ENCODE results near the gene MYBPH. TPM values are rescaled to one million over a fixed set of nuclear protein-coding genes. Genes with fewer than 3 reads are reported as not detected.

Gene MYBPH
- polyA plus RNA-seq, 3 donors = 0.08 to 0.34 TPM; not detected in 1

DNA sequence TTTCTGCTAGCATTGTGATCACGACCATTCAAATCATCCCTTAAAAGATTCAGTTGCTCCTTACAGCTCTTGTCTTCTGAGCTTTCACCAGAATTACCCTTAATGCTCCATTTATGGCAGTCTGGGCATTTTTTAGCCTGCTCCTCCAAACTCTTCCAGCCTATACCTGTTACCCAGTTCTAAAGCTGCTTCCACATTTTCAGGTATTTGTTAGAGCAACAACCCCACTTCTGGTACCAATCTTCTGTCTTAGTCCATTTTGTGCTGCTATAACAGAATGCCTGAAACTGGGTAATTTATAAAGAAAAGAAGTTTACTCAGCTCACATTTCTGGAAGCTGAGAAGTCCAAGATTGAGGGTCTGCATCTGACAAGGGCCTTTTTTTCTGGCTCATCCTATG lies 17.2 kb downstream of the MYBPH start:
- no peak overlapping the region for H3K27ac ChIP-seq (ENCODE audit: low read depth, low read length)
- WGBS, 3 donors = 81 to 88% (median 82%) methylated on average over 1 of the region's 1 CpG

DNA sequence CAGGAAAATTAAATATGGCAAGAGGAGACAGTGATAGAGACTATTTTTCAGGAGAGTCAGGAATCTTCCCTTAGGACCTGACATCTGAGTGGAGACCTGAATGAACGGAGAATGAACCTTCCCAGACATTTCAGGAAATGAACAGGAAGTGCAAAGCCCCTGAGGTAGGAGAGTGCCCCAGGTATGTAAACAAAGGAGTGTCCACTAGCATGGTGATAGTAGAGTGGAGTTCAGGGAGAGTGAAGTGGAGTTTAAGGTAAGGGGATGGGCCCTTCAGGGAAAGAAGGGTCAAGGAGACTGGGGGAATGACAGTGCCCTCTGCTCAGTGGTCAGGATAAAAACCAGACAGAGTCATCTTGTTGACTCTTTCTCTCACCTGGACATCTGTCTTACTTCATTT lies 19.3 kb downstream of the MYBPH start:
- 67 to 81% (median 77%) methylated on average over 1 of the region's 1 CpG for WGBS, 3 donors
- H3K27ac ChIP-seq (ENCODE audit: low read depth, low read length) = no peak overlapping the region

DNA sequence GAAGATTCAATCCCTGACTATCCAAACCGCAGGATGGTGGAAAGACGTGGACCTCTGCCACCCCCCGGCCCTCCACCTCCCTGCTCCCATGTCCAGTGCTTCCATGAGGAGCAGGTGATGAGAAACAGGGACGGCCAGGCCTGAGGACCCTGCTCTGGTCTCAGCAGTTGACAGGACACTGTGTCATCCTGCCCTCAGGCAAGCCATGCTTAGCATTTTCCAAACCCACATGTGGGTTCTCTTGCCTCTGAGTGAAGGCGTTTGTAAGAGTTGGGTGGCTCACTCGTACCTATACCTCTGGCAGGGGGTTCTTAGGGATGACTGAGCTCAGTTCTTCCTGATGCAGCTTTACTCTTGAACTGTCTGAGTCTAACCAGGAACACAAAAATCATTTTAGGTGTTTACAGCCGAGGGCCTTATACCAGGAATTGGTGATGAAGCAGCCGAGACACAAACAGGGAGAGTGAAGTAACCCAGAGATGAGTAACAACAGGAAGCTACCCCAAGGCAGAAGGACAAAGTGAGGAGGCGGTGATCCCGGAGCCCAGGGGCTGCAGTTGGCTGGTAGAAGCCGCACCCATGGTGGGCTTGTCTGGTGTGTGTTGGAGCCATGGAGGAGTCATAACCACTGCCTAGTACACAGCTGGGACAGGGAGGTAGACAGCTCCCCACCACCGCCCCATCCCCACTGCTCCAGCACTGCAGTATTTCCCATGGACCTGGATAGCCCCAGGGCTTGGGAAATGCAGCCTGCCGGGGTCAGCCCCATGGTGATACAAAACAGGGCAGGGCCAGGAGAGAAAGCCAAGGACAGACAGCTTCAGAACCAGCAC lies 21.4 kb downstream of the MYBPH start:
- no peak overlapping the region for H3K27ac ChIP-seq (ENCODE audit: low read depth, low read length)
- 74 to 80% (median 76%) methylated on average over 13 of the region's 13 CpGs for WGBS, 3 donors

- no peak overlapping the region for H3K27ac ChIP-seq (ENCODE audit: low read depth, low read length)
- 73 to 77% (median 76%) methylated on average over 9 of the region's 9 CpGs for WGBS, 3 donors
Measured at GRCh38 chr1:203153051-203153988, 22.3 kb downstream of the MYBPH start.

DNA sequence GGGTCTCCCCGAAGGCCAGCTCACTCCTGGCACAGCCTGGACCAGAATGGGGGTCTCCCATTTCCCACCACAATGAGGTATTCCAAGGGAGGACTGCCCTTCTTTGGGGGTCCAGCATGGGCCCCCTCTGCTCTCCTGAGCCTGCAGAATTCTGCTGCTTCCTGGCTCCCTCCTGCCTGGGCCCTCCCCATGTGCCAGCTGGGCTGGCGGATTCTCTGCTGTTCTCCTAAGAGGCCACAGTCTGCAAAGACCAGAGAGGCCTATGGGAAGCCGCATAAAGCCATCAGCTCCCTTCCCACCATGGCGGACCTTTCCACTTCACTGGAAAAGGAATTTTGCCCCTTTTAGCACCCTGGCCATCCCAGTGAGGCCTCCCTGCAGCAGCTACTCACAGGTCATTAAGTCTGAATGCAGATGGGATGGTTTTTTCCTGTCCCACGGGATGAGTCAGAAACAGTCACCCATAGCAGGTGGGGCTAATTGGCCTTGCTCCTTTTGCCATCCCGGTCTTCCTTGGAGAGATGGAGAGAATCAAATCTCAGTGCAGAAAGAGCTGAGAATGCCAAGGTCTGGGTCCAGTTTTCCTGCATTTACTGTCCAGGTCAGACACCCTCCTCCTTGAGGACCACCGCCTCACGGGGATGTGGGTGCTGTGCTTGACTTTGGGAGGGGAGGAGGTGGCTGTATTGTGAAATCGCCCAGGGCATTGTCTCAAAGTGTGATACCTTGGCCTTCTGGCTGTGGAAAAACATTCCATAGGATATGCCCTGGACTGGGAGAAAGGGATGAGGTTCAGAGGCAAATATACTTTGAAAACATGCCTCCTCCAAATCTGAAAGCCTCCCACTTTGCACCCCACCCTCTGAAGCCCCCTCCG lies 23.2 kb downstream of the MYBPH start:
- H3K27ac ChIP-seq (ENCODE audit: low read depth, low read length) = no peak overlapping the region
- 74 to 86% (median 83%) methylated on average over 9 to 10 of the region's 10 CpGs for WGBS, 3 donors

DNA sequence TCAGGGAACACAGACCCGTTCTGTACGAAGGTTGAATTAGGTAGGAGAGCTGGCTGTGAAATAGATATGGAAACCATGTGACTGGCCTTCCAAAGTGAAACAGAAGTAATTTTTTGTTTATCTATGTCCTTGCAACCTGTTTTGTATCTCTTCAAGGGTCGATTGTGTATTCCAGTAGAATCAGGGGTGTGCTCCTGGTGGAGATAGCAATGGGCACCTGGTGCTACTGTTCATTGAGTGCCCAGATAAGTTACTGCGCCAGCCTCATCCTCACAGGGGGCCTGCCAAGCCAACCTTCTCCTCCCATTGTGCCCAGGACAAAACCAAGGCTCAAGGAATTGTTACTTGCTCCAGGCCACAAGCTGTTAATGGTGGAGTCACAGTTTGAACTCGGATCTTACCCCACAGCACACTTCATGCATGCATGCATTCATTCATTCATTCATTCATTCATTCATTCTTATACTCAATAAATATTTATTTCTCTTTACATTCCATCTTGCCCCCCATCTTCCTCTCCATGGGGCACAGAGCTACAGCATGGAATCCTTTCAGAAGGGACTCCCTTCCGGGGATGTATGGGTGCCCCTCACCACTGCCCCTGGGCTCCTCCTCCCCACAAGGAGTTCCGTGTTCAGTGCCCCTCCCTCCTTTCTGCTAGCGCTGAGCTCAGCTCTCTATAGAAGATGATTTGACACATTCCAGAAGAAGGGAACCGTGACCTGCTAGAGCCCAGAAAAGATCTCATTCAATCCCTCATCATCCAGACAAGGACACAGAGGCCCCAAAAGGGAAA lies 24.1 kb downstream of the MYBPH start:
- WGBS, 3 donors = 52 to 78% (median 76%) methylated on average over 9 of the region's 9 CpGs
- H3K27ac ChIP-seq (ENCODE audit: low read depth, low read length) = no peak overlapping the region

GRCh38 chr1:203150511-203151297 lies 24.9 kb downstream of the MYBPH start:
- H3K27ac ChIP-seq (ENCODE audit: low read depth, low read length) = no peak overlapping the region
- WGBS, 3 donors = 67 to 83% (median 68%) methylated on average over 9 of the region's 9 CpGs

DNA sequence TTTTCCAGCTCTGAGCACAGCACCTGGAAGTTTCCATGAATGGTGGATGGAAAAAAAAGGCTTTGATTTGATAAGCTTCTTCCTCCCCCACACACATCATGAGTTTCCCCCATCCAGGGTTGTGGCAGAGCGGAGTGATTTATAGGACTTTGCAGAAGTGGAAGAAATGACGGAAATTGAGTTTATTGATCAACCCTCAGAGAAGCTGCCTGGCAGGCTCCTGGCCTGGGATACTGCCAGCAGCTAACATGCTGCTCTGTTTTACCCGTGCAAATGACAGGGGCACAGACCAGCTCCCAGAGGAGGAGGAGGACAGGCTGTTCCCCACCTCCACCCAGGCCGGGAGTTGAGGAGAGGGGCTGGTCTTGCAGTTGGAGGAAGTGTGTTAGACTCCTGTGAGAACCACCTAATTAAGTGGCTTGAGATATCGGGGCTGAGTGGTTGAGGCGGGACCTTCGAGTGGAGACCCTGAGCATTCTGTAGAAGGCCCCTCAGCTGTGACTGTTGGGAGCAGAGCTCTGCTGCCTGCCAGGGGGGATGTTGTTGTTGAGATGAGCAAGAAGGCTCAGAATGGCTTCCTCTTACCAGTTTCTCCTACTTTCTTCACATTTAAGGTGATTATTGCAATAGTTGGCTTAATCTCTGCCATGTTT lies 26.3 kb downstream of the MYBPH start:
- 43 to 71% (median 68%) methylated on average over 7 of the region's 7 CpGs for WGBS, 3 donors
- no peak overlapping the region for H3K27ac ChIP-seq (ENCODE audit: low read depth, low read length)

- no peak overlapping the region for H3K27ac ChIP-seq (ENCODE audit: low read depth, low read length)
- 69 to 87% (median 78%) methylated on average over 12 of the region's 12 CpGs for WGBS, 3 donors
Measured at GRCh38 chr1:203148579-203148978, 27.0 kb downstream of the MYBPH start.

- 88 to 99% (median 95%) methylated on average over 5 of the region's 5 CpGs for WGBS, 3 donors
Measured at GRCh38 chr1:203148127-203148526, 27.5 kb downstream of the MYBPH start.

GRCh38 chr1:203147376-203147775 lies 28.2 kb downstream of the MYBPH start:
- no peak overlapping the region for H3K27ac ChIP-seq (ENCODE audit: low read depth, low read length)
- 77 to 86% (median 79%) methylated on average over 5 of the region's 5 CpGs for WGBS, 3 donors

More at GRCh38 chr1:203148127-203148526, 27.5 kb downstream of the MYBPH start:
- no peak overlapping the region for H3K27ac ChIP-seq (ENCODE audit: low read depth, low read length)

GRCh38 chr1:203146537-203146936 lies 29.1 kb downstream of the MYBPH start:
- H3K27ac ChIP-seq (ENCODE audit: low read depth, low read length) = no peak overlapping the region
- WGBS, 3 donors = 78 to 89% (median 83%) methylated on average over 7 of the region's 7 CpGs

DNA sequence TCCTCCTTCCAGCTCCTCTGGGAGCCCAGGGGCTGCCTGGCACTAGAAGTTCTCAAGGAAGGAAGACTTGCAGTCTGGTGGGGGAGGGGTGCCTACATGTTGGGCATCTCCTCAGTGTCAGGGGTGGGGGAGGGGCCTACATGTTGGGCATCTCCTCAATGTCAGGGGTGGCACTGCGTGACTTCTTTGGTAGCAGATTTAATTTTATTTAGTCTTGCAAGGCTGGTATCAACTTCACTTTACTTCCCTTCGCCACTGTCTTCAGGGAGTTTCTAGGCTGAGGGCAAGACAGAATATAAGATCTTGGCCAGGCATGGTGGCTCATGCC lies 29.6 kb downstream of the MYBPH start:
- 96 to 100% (median 98%) methylated on average over 2 of the region's 2 CpGs for WGBS, 3 donors
- no peak overlapping the region for H3K27ac ChIP-seq (ENCODE audit: low read depth, low read length)

DNA sequence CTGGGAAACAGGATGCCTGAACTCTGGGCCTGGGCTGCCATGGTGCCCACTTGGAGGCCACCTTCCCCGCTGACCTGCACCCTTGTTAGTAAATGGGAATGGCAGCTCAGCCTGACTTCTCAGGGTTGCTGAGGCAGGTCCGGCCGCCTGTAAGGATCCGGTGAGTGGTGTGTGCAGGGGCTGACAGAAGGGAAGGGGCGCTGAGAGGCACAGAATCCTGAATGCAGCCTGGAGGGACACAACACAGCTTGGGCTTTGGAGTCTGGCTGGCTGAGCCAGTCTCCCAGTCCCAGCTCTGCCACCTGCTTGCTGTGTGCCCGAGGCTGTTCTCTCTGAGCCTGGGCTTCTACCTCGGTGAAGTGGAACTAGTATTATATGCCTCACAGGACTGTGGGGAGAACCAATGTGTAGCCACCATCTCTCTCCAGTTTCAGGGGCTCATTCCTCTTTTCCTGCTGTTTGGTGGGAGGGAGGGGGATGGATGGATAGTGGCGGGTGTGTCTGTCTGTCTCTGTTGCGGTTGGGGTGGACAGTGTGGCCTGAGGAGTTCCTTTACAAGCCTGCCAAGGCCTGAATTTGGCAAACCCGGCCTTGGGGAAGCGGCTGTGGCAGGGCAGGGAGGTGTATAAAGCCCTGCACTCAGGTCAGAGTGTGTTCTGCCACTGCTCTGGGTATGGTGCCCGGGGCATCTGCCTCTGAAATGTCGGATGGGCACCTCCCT lies 30.1 kb downstream of the MYBPH start:
- no peak overlapping the region for H3K27ac ChIP-seq (ENCODE audit: low read depth, low read length)

DNA sequence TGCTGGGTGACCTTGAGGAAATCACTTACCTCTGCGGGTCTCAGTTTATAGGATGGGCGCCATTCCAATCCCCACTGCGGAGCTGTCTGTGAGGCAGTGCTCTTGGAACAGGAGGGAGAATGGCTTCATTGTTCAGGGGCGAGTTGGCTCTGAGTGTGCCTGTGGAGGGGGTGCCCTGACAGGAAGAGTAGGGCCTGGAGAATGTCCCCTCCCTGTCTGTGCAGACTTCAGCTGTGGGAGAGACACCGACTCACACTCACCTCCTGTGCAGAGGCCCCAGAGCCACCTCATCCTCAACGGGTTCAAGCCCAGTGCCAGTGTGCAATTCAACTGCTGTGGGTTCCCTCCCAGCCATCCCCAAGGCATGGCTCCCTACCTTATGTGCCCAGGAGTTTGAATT lies 31.0 kb downstream of the MYBPH start:
- 51 to 69% (median 61%) methylated on average over 6 of the region's 6 CpGs for WGBS, 3 donors
- no peak overlapping the region for H3K27ac ChIP-seq (ENCODE audit: low read depth, low read length)

More for the DNA sequence above, 30.1 kb downstream of the MYBPH start:
- WGBS, 3 donors = 80 to 89% (median 84%) methylated on average over 12 to 13 of the region's 13 CpGs

DNA sequence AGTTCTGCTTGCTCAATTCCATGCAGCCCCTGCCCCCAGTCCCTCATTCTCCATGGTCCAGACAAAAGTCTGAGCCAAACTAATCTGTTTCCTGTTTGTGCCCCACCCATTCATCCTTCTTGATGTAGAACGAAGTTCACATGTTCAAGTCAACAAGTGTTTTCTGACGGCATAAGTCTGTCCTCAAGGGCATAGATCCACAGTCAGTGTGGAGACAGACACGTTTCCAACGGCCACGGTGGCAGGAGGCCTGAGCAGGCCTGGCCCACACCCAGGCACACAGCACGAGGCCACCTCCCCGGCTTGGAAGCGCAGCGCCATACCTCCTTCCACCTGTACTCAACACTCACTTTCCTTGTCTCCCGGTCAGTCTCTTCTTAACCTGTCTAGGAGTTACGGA lies 32.0 kb downstream of the MYBPH start:
- 60 to 79% (median 68%) methylated on average over 11 of the region's 11 CpGs for WGBS, 3 donors
- no peak overlapping the region for H3K27ac ChIP-seq (ENCODE audit: low read depth, low read length)
